CD14-positive monocyte (primary cell): ENCODE data around the gene ANO6. TPM values are rescaled to one million over a fixed set of nuclear protein-coding genes. Genes with fewer than 3 reads are reported as not detected.
A peak's percentile ranks its signal among the peaks of the same experiment; 100 is the strongest.

Experiments used
- DNase-seq, 3 donors: peaks; one replicate each; pipeline ENCODE4 v3.0.0-alpha.2; 2011 to 2022
- H2AFZ ChIP-seq: 2 replicates; pipeline ENCODE4 v1.6.0; 2012; ENCODE audit warnings: mild to moderate bottlenecking, low read depth, low read length, inconsistent platforms; ENCODE audit not compliant: insufficient read depth, poor library complexity, severe bottlenecking
- H3K27ac ChIP-seq, 2 donors: 1 replicate in 1 of 2; 2 replicates in 1 of 2; pipeline ENCODE4 v1.5.1; 2012 to 2013; ENCODE audit warnings: low read length in 2 of 2, control low read depth in 1 of 2, inconsistent platforms in 1 of 2, low read depth in 1 of 2, mild to moderate bottlenecking in 1 of 2
- H3K27me3 ChIP-seq, 2 donors: one replicate each; pipeline versions ENCODE4 v1.6.0 to v1.6.1; 2011 to 2013; ENCODE audit warnings: low read length in 2 of 2; ENCODE audit not compliant: control insufficient read depth in 2 of 2, insufficient read depth in 2 of 2
- H3K36me3 ChIP-seq, 2 donors: replicated peaks in 1 of 2; 1 replicate in 1 of 2; 2 replicates in 1 of 2; pipeline versions ENCODE4 v1.5.1 to v1.6.1; 2012 to 2013; ENCODE audit warnings: low read length in 2 of 2, control low read depth in 1 of 2, inconsistent platforms in 1 of 2, mild to moderate bottlenecking in 1 of 2; ENCODE audit not compliant: insufficient read depth in 2 of 2, control insufficient read depth in 1 of 2
- H3K4me1 ChIP-seq, 2 donors: 1 replicate in 1 of 2; 2 replicates in 1 of 2; pipeline versions ENCODE4 v1.5.1 to v1.6.1; 2012 to 2013; ENCODE audit warnings: low read length in 2 of 2, control low read depth in 1 of 2, inconsistent platforms in 1 of 2, mild to moderate bottlenecking in 1 of 2, moderate library complexity in 1 of 2; ENCODE audit not compliant: insufficient read depth in 2 of 2, control insufficient read depth in 1 of 2
- H3K4me2 ChIP-seq: replicated peaks from 2 replicates; pipeline ENCODE3; 2012; ENCODE audit warnings: low read length, moderate library complexity, mild to moderate bottlenecking; ENCODE audit not compliant: poor library complexity, severe bottlenecking; ENCODE audit errors: extremely low read depth
- H3K4me3 ChIP-seq, 3 experiments: fragments of 200-600 bp in 1 of 3; sonication (generic) in 1 of 3; replicated peaks in 1 of 3; 1 replicate in 2 of 3; 2 replicates in 1 of 3; pipeline ENCODE4 v1.5.1; 2011 to 2013; ENCODE audit warnings: low read length in 3 of 3, mild to moderate bottlenecking in 3 of 3, control low read depth in 2 of 3, low read depth in 2 of 3, inconsistent platforms in 1 of 3, moderate library complexity in 1 of 3
- H3K79me2 ChIP-seq: 2 replicates; pipeline ENCODE4 v1.6.0; 2012; ENCODE audit warnings: mild to moderate bottlenecking, control low read depth, inconsistent platforms, low read length, moderate library complexity; ENCODE audit not compliant: insufficient read depth
- H3K9ac ChIP-seq: 2 replicates; pipeline ENCODE4 v1.6.0; 2017; ENCODE audit warnings: low read length, mild to moderate bottlenecking; ENCODE audit not compliant: insufficient read depth, poor library complexity, severe bottlenecking
- H3K9me3 ChIP-seq, 2 donors: replicated peaks in 1 of 2; 1 replicate in 1 of 2; 2 replicates in 1 of 2; pipeline versions ENCODE4 v1.5.1 to v1.6.1; 2012 to 2013; ENCODE audit warnings: low read length in 2 of 2, control low read depth in 1 of 2; ENCODE audit not compliant: control insufficient read depth in 1 of 2, insufficient read depth in 1 of 2
- H4K20me1 ChIP-seq: 2 replicates; pipeline ENCODE4 v1.6.0; 2012; ENCODE audit warnings: mild to moderate bottlenecking, low read length, control low read depth, moderate library complexity; ENCODE audit not compliant: insufficient read depth
- H3K27ac Mint-ChIP-seq, 7 donors: one replicate each; pipeline ENCODE4 v1.8.0; 2020; ENCODE audit warnings: mild to moderate bottlenecking in 7 of 7, mixed read lengths in 7 of 7, moderate library complexity in 6 of 7, inconsistent platforms in 2 of 7
- H3K27me3 Mint-ChIP-seq, 3 donors: one replicate each; pipeline ENCODE4 v1.8.0; 2021 to 2022; ENCODE audit warnings: low read depth in 3 of 3, mild to moderate bottlenecking in 3 of 3, mixed read lengths in 3 of 3, moderate library complexity in 3 of 3, inconsistent platforms in 1 of 3
- H3K36me3 Mint-ChIP-seq, 2 donors: one replicate each; pipeline ENCODE4 v1.8.0; 2020; ENCODE audit warnings: mixed read lengths in 2 of 2, inconsistent platforms in 1 of 2, mild to moderate bottlenecking in 1 of 2
- H3K4me1 Mint-ChIP-seq: one replicate; pipeline ENCODE4 v1.8.0; 2020; ENCODE audit warnings: mild to moderate bottlenecking, mixed read lengths
- H3K4me3 Mint-ChIP-seq, 2 donors: one replicate each; pipeline ENCODE4 v1.8.0; 2020; ENCODE audit warnings: mild to moderate bottlenecking in 2 of 2, mixed read lengths in 2 of 2, moderate library complexity in 1 of 2
- H3K9me3 Mint-ChIP-seq, 7 donors: one replicate each; pipeline ENCODE4 v1.8.0; 2020 to 2022; ENCODE audit warnings: mixed read lengths in 7 of 7, mild to moderate bottlenecking in 6 of 7, moderate library complexity in 6 of 7, inconsistent platforms in 2 of 7
- WGBS: methylation state at CpG from one replicate; pipeline ENCODE4 v1.1.5; 2013; ENCODE audit warnings: missing lambda C conversion rate; ENCODE audit not compliant: insufficient coverage; 5-methylcytosine and 5-hydroxymethylcytosine counted together
- intact Hi-C, 2 donors: fragments of 100-400 bp; cut with micrococcal nuclease; formaldehyde crosslinking; loops; one replicate each; pipeline versions ENCODE4 v1.15.0 to v1.15.1; 2023
- polyA plus RNA-seq, 3 donors: library from polyadenylated mRNA; depleted of rRNA in 1 of 3; unstranded in 2 of 3; stranded (reverse) in 1 of 3; fragments of 300-500 nt in 2 of 3; fragments of >200 nt in 1 of 3; fragmentation: Illumina TruSeq in 2 of 3; gene quantifications; 1 replicate in 2 of 3; 2 replicates in 1 of 3; pipeline ENCODE4 v1.2.3, GENCODE V29; 2012 to 2021
- TF ChIP-seq, protein P1 (sequence below): fragments of 200-600 bp; IDR thresholded peaks from one replicate; pipeline ENCODE4 v1.8.0; 2022; ENCODE audit warnings: antibody characterized with exemption, mild to moderate bottlenecking

Gene ANO6
- polyA plus RNA-seq, 3 donors, result 20.2 to 48.7 (median 34.1) TPM

DNA sequence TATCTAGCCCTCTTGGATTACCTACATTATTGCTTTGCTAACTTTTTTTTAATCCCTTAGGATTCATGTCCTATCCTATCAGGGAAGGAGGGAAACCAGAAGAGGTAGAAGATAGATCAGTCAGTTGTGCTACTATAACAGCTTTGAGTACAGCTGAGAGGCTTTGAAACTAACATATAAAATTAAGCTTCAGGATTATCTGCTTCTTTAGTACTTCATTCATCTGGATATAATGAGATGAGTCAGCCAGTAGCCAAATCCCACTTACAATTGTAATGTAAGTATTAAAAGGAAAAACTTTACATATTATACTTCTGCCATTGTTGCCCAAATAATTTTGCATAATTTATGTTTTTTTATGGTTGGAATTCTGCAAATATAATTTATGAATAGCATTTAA is 33.4 kb upstream of the ANO6 start:
- H3K27me3 ChIP-seq, result no peaks in the 10 kb centered on the region
- H3K9me3 ChIP-seq, result peaks cover 12 to 20% of the 10 kb centered on the region in 2 donors
- intact Hi-C loops, result loop anchor here (5.0 kb wide), 1 partner anchor 35 kb away; the partner anchor contains the start of gene ANO6 (in 2 of the 2)
- no peak overlapping the region for H3K4me3 ChIP-seq
- H3K27ac ChIP-seq, result peak overlapping the region in 1 of 2 donors; percentile 55
- peaks cover 0 to 3% (median 0%) of the 10 kb centered on the region in 3 donors for H3K27me3 Mint-ChIP-seq
- TF ChIP-seq, protein P1, sequence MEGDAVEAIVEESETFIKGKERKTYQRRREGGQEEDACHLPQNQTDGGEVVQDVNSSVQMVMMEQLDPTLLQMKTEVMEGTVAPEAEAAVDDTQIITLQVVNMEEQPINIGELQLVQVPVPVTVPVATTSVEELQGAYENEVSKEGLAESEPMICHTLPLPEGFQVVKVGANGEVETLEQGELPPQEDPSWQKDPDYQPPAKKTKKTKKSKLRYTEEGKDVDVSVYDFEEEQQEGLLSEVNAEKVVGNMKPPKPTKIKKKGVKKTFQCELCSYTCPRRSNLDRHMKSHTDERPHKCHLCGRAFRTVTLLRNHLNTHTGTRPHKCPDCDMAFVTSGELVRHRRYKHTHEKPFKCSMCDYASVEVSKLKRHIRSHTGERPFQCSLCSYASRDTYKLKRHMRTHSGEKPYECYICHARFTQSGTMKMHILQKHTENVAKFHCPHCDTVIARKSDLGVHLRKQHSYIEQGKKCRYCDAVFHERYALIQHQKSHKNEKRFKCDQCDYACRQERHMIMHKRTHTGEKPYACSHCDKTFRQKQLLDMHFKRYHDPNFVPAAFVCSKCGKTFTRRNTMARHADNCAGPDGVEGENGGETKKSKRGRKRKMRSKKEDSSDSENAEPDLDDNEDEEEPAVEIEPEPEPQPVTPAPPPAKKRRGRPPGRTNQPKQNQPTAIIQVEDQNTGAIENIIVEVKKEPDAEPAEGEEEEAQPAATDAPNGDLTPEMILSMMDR, result no peak
- H3K36me3 ChIP-seq, result peaks cover 0 to 20% of the 10 kb centered on the region in 2 donors
- H2AFZ ChIP-seq, result no peak overlapping the region
- H3K9ac ChIP-seq, result no peak overlapping the region
- peaks cover 14 to 25% (median 20%) of the 10 kb centered on the region in 7 donors for H3K9me3 Mint-ChIP-seq
- H3K27ac Mint-ChIP-seq, result peak overlapping the region in 2 of 7 donors; percentile 40 to 74
- no peak for DNase-seq
- H3K4me2 ChIP-seq, result no peak overlapping the region
- no peak overlapping the region for H3K4me3 Mint-ChIP-seq
- no peaks in the 10 kb centered on the region for H4K20me1 ChIP-seq
- peaks cover 18 to 19% of the 10 kb centered on the region in 2 donors for H3K36me3 Mint-ChIP-seq
- no peaks in the 10 kb centered on the region for H3K79me2 ChIP-seq
- H3K4me1 ChIP-seq, result peaks cover 32 to 34% of the 10 kb centered on the region in 2 donors
- H3K4me1 Mint-ChIP-seq, result peaks cover 39% of the 10 kb centered on the region

DNA sequence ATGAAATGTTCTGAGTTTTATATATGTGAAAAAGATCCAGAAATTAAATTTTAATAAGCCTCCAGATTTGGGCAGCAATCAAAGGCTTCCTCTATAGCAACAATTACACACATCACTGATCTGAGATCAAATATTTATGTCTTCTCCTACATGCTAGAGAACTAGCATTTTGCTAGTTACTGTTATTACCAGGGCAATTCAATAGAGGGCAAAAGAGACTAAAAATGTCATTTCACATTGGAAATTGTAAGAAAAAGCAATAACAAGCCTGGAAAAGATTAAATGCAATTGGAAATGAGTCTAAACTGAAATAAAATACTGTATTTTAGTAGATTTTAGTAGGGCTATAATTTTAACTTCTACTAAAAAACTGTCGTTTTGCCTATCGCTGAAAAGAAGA is 32.6 kb upstream of the ANO6 start:
- Histone ChIP-seq H3K4me3 (no peak overlapping the region), H3K27ac (no peak overlapping the region), H3K4me2 (no peak overlapping the region), H3K27me3 (no peaks in the 10 kb centered on the region), H3K9me3 (peaks cover 9 to 13% of the 10 kb centered on the region in 2 donors), H3K4me1 (peaks cover 32 to 34% of the 10 kb centered on the region in 2 donors), H2AFZ (no peak overlapping the region), H3K9ac (no peak overlapping the region), H3K36me3 (peaks cover 0 to 13% of the 10 kb centered on the region in 2 donors), H4K20me1 (no peaks in the 10 kb centered on the region), H3K79me2 (no peaks in the 10 kb centered on the region)
- no peak for DNase-seq
- peaks cover 12% of the 10 kb centered on the region in 2 donors for H3K36me3 Mint-ChIP-seq
- TF ChIP-seq, protein P1, result peak; percentile 37
- H3K4me3 Mint-ChIP-seq, result no peak overlapping the region
- intact Hi-C loops, result loop anchor here (5.0 kb wide), 1 partner anchor 34 kb away; the partner anchor contains the start of gene ANO6 (in 2 of the 2)
- peaks cover 39% of the 10 kb centered on the region for H3K4me1 Mint-ChIP-seq
- no peak overlapping the region for H3K27ac Mint-ChIP-seq
- peaks cover 0 to 3% (median 0%) of the 10 kb centered on the region in 3 donors for H3K27me3 Mint-ChIP-seq
- H3K9me3 Mint-ChIP-seq, result peaks cover 7 to 17% (median 15%) of the 10 kb centered on the region in 7 donors
- WGBS, result no CpG with 5 or more reads among the region's 2 CpGs
